ENCODE measurements around the gene ANXA10. TPM values are rescaled to one million over a fixed set of nuclear protein-coding genes. Genes with fewer than 3 reads are reported as not detected.

Gene ANXA10
- total RNA-seq, 1 donor from 2014 or later = not detected

DNA sequence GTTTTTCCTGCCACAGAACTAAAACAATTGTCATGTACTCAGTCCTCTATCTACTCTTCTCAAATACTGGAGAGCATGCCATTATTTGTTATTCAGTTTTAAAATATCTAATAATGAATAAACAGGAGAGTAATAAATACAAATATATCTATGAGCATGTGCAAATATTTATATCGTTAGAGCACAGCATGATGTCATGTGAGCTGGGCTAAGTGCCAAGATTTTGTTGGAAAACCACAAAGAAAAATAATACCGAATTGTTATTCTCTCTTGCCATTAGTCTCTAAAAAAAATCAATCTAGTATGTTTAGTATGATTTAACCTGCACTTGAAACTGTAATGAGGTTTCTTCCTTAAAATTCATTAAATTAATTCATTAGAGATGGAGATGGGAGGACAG lies 129.0 kb downstream of the ANXA10 start:
- TF ChIP-seq, protein P1, sequence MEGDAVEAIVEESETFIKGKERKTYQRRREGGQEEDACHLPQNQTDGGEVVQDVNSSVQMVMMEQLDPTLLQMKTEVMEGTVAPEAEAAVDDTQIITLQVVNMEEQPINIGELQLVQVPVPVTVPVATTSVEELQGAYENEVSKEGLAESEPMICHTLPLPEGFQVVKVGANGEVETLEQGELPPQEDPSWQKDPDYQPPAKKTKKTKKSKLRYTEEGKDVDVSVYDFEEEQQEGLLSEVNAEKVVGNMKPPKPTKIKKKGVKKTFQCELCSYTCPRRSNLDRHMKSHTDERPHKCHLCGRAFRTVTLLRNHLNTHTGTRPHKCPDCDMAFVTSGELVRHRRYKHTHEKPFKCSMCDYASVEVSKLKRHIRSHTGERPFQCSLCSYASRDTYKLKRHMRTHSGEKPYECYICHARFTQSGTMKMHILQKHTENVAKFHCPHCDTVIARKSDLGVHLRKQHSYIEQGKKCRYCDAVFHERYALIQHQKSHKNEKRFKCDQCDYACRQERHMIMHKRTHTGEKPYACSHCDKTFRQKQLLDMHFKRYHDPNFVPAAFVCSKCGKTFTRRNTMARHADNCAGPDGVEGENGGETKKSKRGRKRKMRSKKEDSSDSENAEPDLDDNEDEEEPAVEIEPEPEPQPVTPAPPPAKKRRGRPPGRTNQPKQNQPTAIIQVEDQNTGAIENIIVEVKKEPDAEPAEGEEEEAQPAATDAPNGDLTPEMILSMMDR (IDR thresholded peaks at IDR 0.05; ENCODE audit: insufficient read depth, low read length, poor library complexity, severe bottlenecking) = no peak
- no peak overlapping the region for H3K4me3 ChIP-seq (ENCODE audit: low read depth, low read length)
- H3K36me3 ChIP-seq (ENCODE audit: control insufficient read depth, insufficient read depth, low read length) = no peaks in the 10 kb centered on the region
- no peak for DNase-seq (ENCODE audit: low read depth)
- H3K27me3 ChIP-seq (ENCODE audit: control insufficient read depth, insufficient read depth, low read length) = no peaks in the 10 kb centered on the region

Other genes starting within 250 kb of the ANXA10 start
- 28.3 and 29.9 TPM in 2 replicates for gene DDX60, start 226.2 kb downstream of the ANXA10 start, total RNA-seq